Esophagus squamous epithelium (tissue), 5 donors: ENCODE data around the gene RNF123. TPM values are rescaled to one million over a fixed set of nuclear protein-coding genes. Genes with fewer than 3 reads are reported as not detected.

ENCODE experiments used
- DNase-seq: peaks from one replicate; lab custom pipeline; 2025; lab: John Stamatoyannopoulos, UW
- H3K27ac ChIP-seq, 4 donors: fragments of 200-600 bp; sonication (generic); one replicate each; pipeline ENCODE4 v1.5.1; 2016 to 2019; ENCODE audit warnings: mild to moderate bottlenecking in 1 of 4
- H3K27me3 ChIP-seq, 4 donors: fragments of 200-600 bp; sonication (generic); 1 replicate in 3 of 4; 2 replicates in 1 of 4; pipeline versions ENCODE4 v1.5.1 to v1.6.0; 2017 to 2021; ENCODE audit warnings: antibody characterized with exemption in 1 of 4
- H3K36me3 ChIP-seq, 3 donors: fragments of 200-600 bp; sonication (generic); one replicate each; pipeline ENCODE4 v1.5.1; 2016 to 2019
- H3K4me1 ChIP-seq, 3 donors: fragments of 200-600 bp; sonication (generic); one replicate each; pipeline ENCODE4 v1.5.1; 2017 to 2019
- H3K4me3 ChIP-seq, 4 donors: fragments of 200-600 bp; sonication (generic); 1 replicate in 3 of 4; 2 replicates in 1 of 4; pipeline ENCODE4 v1.5.1; 2016 to 2019; ENCODE audit warnings: mild to moderate bottlenecking in 2 of 4, moderate library complexity in 1 of 4
- H3K9me3 ChIP-seq, 3 donors: fragments of 200-600 bp; sonication (generic); one replicate each; pipeline ENCODE4 v1.5.1; 2016 to 2019
- POLR2A ChIP-seq, 4 donors: fragments of 450-650 bp; IDR thresholded peaks; one replicate each; pipeline ENCODE4 v1.6.1; 2017; ENCODE audit warnings: antibody characterized with exemption in 4 of 4, mild to moderate bottlenecking in 4 of 4, moderate library complexity in 3 of 4
- WGBS, 2 donors: methylation state at CpG; one replicate each; pipeline ENCODE4 v1.1.5; 2018; 5-methylcytosine and 5-hydroxymethylcytosine counted together
- intact Hi-C: fragments of 100-400 bp; cut with DNase I; formaldehyde crosslinking; loops from one replicate; pipeline ENCODE4 v1.15.0; 2022
- total RNA-seq, 4 donors: library from RNA; depleted of rRNA; stranded (reverse); fragments of >200 nt; gene quantifications; one replicate each; pipeline ENCODE4 v1.1.0, GENCODE V29; 2016
- TF ChIP-seq, protein P1 (sequence below), 6 experiments: fragments of 450-650 bp in 4 of 6; fragments of 200-600 bp in 2 of 6; sonication (generic) in 2 of 6; IDR thresholded peaks; one replicate each; pipeline ENCODE4 v1.5.1; 2016 to 2019; ENCODE audit warnings: antibody characterized with exemption in 6 of 6, mild to moderate bottlenecking in 4 of 6, moderate library complexity in 4 of 6
- donor health status: DM: yes; HTN: yes; CAD: no.

RNF123 gene
- total RNA-seq, 4 donors from 2014 or later = 14.7 to 21.8 (median 15.8) TPM

DNA sequence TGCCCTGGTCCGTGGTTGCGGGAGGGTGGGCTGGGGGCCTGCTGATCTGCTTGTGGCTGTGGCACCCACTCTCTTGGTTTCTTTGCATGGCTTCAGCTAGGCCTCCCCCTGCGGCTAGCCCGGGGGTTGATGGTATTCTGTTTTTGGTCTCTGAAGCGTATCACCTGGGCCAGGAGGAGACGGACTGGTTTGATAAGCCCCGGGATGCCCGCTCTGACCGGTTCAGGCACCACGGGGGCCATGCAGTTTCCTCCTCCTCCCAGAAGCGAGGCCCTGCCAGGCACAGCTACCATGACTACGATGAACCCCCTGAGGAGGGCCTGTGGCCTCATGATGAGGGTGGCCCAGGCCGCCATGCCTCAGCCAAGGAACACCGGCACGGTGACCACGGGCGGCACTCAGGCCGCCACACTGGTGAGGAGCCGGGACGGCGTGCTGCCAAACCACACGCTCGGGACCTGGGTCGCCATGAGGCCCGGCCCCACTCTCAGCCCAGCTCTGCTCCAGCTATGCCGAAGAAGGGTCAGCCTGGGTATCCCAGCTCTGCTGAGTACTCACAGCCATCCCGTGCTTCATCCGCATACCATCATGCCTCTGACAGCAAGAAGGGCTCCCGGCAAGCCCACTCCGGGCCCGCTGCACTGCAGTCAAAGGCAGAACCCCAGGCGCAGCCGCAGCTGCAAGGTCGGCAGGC, 26.5 kb upstream of the RNF123 start:
- Histone ChIP-seq H3K4me3 (no peak overlapping the region), H3K27ac (no peak overlapping the region), H3K36me3 (no peaks in the 10 kb centered on the region), H3K4me1 (no peaks in the 10 kb centered on the region), H3K9me3 (no peaks in the 10 kb centered on the region), H3K27me3 (peaks cover 0 to 44% (median 0%) of the 10 kb centered on the region in 4 donors)
- WGBS, 2 donors = 80% methylated on average over 1 of the region's 34 CpGs; no CpG with 5 or more reads in 1 of the 2 donors
- no peak for DNase-seq
- no peak for TF ChIP-seq POLR2A (IDR thresholded peaks at IDR 0.05)
- TF ChIP-seq, protein P1, sequence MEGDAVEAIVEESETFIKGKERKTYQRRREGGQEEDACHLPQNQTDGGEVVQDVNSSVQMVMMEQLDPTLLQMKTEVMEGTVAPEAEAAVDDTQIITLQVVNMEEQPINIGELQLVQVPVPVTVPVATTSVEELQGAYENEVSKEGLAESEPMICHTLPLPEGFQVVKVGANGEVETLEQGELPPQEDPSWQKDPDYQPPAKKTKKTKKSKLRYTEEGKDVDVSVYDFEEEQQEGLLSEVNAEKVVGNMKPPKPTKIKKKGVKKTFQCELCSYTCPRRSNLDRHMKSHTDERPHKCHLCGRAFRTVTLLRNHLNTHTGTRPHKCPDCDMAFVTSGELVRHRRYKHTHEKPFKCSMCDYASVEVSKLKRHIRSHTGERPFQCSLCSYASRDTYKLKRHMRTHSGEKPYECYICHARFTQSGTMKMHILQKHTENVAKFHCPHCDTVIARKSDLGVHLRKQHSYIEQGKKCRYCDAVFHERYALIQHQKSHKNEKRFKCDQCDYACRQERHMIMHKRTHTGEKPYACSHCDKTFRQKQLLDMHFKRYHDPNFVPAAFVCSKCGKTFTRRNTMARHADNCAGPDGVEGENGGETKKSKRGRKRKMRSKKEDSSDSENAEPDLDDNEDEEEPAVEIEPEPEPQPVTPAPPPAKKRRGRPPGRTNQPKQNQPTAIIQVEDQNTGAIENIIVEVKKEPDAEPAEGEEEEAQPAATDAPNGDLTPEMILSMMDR (IDR thresholded peaks at IDR 0.05) = no peak
- intact Hi-C loops = no loop called here

- Histone ChIP-seq H3K27ac (no peak overlapping the region), H3K27me3 (peaks cover 0 to 52% (median 0%) of the 10 kb centered on the region in 4 donors), H3K9me3 (no peaks in the 10 kb centered on the region), H3K4me3 (no peak overlapping the region), H3K4me1 (peaks cover 0 to 6% (median 4%) of the 10 kb centered on the region in 3 donors), H3K36me3 (no peaks in the 10 kb centered on the region)
- intact Hi-C loops = no loop called here
- TF ChIP-seq POLR2A (IDR thresholded peaks at IDR 0.05) = no peak
- TF ChIP-seq, protein P1 (IDR thresholded peaks at IDR 0.05) = no peak
- no peak for DNase-seq
- 80% methylated on average over 1 of the region's 1 CpG; no CpG with 5 or more reads in 1 of the 2 donors for WGBS, 2 donors
Measured at GRCh38 chr3:49663831-49664230, 25.5 kb upstream of the RNF123 start.

- Histone ChIP-seq H3K27ac (no peak overlapping the region), H3K27me3 (peaks cover 0 to 52% (median 0%) of the 10 kb centered on the region in 4 donors), H3K36me3 (no peaks in the 10 kb centered on the region), H3K9me3 (no peaks in the 10 kb centered on the region), H3K4me3 (no peak overlapping the region), H3K4me1 (peaks cover 0 to 11% (median 4%) of the 10 kb centered on the region in 3 donors)
- intact Hi-C loops = no loop called here
- DNase-seq = no peak
- TF ChIP-seq, protein P1 (IDR thresholded peaks at IDR 0.05) = no peak
- no peak for TF ChIP-seq POLR2A (IDR thresholded peaks at IDR 0.05)
- WGBS, 2 donors = 81 to 87% methylated on average over 3 to 7 of the region's 11 CpGs
Measured at GRCh38 chr3:49664300-49664699, 25.1 kb upstream of the RNF123 start.

DNA sequence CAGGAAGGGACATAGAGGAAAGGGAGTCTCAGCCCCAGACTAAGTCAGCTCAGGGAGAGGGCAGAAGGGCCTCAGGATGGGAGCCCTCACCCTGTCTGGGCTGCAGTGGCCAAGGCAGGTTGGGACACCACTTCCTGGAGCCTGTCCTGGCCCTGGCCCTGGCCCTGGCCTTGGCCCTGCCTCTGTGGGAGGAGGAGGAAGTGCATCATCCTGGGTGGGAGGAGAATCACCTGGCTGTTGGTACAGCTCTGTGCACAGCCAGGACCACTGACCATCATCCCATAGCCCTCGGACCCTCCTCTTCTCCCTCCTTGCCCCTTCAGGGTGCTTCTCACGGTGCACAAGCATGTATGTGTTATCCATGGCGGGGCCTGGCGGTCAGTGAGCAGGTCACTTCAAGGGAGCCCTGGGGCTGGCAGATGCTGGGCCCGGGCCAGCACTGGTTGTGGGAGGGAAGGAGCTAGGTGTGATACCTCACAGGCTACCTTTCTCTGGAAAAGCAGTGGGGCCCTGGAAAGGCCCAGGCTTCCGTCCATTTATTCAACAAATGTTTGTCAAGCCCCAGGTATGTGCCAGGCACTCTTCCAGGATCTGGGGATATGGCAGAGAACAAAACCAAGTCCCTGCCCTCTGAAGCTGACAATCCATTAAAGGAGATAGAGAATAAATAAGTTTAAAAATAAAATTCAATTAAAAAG, 23.4 kb upstream of the RNF123 start:
- intact Hi-C loops = no loop called here
- H3K4me3 ChIP-seq = no peak overlapping the region
- peaks cover 0 to 13% (median 4%) of the 10 kb centered on the region in 3 donors for H3K4me1 ChIP-seq
- H3K9me3 ChIP-seq = no peaks in the 10 kb centered on the region
- peaks cover 0 to 52% (median 0%) of the 10 kb centered on the region in 4 donors for H3K27me3 ChIP-seq
- H3K36me3 ChIP-seq = no peaks in the 10 kb centered on the region
- WGBS, 2 donors = 40 to 92% methylated on average over 1 to 2 of the region's 6 CpGs
- DNase-seq = no peak
- TF ChIP-seq POLR2A (IDR thresholded peaks at IDR 0.05) = no peak
- TF ChIP-seq, protein P1 (IDR thresholded peaks at IDR 0.05) = no peak
- H3K27ac ChIP-seq = no peak overlapping the region

- DNase-seq = no peak
- Histone ChIP-seq H3K4me3 (no peak overlapping the region), H3K27me3 (peaks cover 0 to 52% (median 0%) of the 10 kb centered on the region in 4 donors), H3K36me3 (no peaks in the 10 kb centered on the region), H3K9me3 (no peaks in the 10 kb centered on the region), H3K27ac (no peak overlapping the region), H3K4me1 (peaks cover 0 to 13% (median 4%) of the 10 kb centered on the region in 3 donors)
- no peak for TF ChIP-seq POLR2A (IDR thresholded peaks at IDR 0.05)
- TF ChIP-seq, protein P1 (IDR thresholded peaks at IDR 0.05) = no peak
- 70 to 71% methylated on average over 5 to 8 of the region's 8 CpGs for WGBS, 2 donors
- intact Hi-C loops = no loop called here
Measured at GRCh38 chr3:49666592-49666991, 22.8 kb upstream of the RNF123 start.
